ENCODE measurements around the gene CCDC14. TPM values are rescaled to one million over a fixed set of nuclear protein-coding genes. Genes with fewer than 3 reads are reported as not detected.

CCDC14 gene
- total and polyA plus RNA-seq, 2 of the 4 experiments (the other 2 are of a cell fraction): 82.1 to 109 TPM

DNA sequence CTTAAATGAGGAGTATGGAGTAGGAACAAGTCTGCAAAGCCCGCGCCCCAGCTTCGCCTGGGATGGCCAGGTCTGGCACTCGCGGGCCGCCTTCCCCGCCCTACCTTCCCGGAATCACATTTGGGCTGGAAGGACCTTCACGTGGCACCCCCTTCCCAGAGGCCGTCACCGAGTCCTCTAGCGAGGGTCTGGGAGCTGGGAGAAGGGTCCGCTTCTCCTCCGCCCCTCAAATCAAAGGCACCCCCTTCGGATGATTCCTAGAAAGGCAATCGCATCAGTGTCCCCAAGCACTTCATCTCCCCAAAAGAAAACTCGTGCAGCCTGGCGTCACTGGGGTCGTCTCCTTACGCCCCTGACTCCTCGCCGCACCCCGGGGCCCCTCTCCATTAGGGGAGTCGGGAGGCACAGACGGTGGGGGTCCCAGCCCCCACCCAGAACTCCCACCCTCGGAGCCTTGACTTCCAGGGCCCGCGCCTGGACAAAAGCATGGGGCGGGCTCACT is 77.3 kb downstream of the CCDC14 start:
- CTCF ChIA-PET: no interaction called here

More for the DNA sequence above, 77.3 kb downstream of the CCDC14 start:
- H3K4me3 ChIP-seq (ENCODE audit: insufficient read depth, low read depth, low read length): peak overlapping the region; percentile 63
- H3K9ac ChIP-seq (ENCODE audit: low read depth, low read length): peak overlapping the region; percentile 90
- no TSS peak for BruUV-seq (replicated peaks)
- ATAC-seq (ENCODE audit: low read depth) (peak; percentile 8), DNase-seq (no peak)
- H2AK5ac ChIP-seq (ENCODE audit: low read depth, low read length): peak overlapping the region; percentile 84
- peak overlapping the region; percentile 86 for H3K4me2 ChIP-seq (ENCODE audit: low read depth, low read length)
- peaks cover 34 to 51% of the 10 kb centered on the region in 2 experiments for H3K79me1 ChIP-seq (ENCODE audit: low read depth in 1 of 2, low read length in 2 of 2)
- peak overlapping the region; percentile 50 for H3K27ac ChIP-seq (ENCODE audit: insufficient read depth, low read length)
- no peaks in the 10 kb centered on the region for H3K27me3 ChIP-seq (ENCODE audit: control insufficient read depth, insufficient read depth, low read length)
- POLR2A ChIA-PET (ENCODE audit: unreplicated experiment): interaction anchor here (0.6 to 1.5 kb wide), 2 partner anchors 15 to 143 kb away, joined by 6 read pairs; no protein-coding TSS in a partner anchor
- peak overlapping the region; percentile 31 for H2BK5ac ChIP-seq (ENCODE audit: low read depth, low read length, poor library complexity, severe bottlenecking)
- H3K18ac ChIP-seq (ENCODE audit: low read depth, low read length): peak overlapping the region; percentile 44
- H2AK9ac ChIP-seq (replicated peaks; ENCODE audit: low read depth, low read length, poor library complexity): peak overlapping the region; percentile 26
- H3K14ac ChIP-seq (replicated peaks; ENCODE audit: low read depth, low read length): peak overlapping the region; percentile 97
- H2BK20ac ChIP-seq (ENCODE audit: low read depth, low read length): peak overlapping the region; percentile 10; the same call in 1 of the 2 replicates
- peak overlapping the region; percentile 29; the same call in 1 of the 3 replicates for H2BK15ac ChIP-seq (ENCODE audit: low read depth, low read length)
- intact Hi-C loops (cut with micrococcal nuclease): loop anchor here (5.0 kb wide), 3 partner anchors 101 to 156 kb away; no protein-coding TSS in a partner anchor
- no peaks in the 10 kb centered on the region for H3K9me3 ChIP-seq (ENCODE audit: control insufficient read depth, insufficient read depth, low read length)
- 2% methylated on average over 9 of the region's 29 CpGs; no CpG with 5 or more reads in 1 of the 2 experiments for WGBS, 2 experiments (ENCODE audit: extremely low coverage in 2 of 2, insufficient read length in 1 of 2)
- H3K36me3 ChIP-seq (ENCODE audit: control insufficient read depth, insufficient read depth, low read length): peaks cover 17% of the 10 kb centered on the region
- peaks cover 15% of the 10 kb centered on the region for H3K4me1 ChIP-seq (ENCODE audit: control insufficient read depth, insufficient read depth, low read length)
- H2AFZ ChIP-seq (replicated peaks; ENCODE audit: low read length, poor library complexity): peak overlapping the region; percentile 62
- peak overlapping the region; percentile 80 for H3K4ac ChIP-seq (ENCODE audit: low read depth, low read length)
- TF ChIP-seq MAZ (IDR thresholded peaks at IDR 0.05; ENCODE audit: borderline replicate concordance, low read depth, low read length): 0 out of 2 replicates have a peak, but pooled peaks have one; percentile 7
- TF ChIP-seq, protein P1, sequence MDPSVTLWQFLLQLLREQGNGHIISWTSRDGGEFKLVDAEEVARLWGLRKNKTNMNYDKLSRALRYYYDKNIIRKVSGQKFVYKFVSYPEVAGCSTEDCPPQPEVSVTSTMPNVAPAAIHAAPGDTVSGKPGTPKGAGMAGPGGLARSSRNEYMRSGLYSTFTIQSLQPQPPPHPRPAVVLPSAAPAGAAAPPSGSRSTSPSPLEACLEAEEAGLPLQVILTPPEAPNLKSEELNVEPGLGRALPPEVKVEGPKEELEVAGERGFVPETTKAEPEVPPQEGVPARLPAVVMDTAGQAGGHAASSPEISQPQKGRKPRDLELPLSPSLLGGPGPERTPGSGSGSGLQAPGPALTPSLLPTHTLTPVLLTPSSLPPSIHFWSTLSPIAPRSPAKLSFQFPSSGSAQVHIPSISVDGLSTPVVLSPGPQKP (IDR thresholded peaks at IDR 0.05; ENCODE audit: borderline replicate concordance, low read depth, low read length): no peak
- H4K8ac ChIP-seq (ENCODE audit: low read depth in 2 of 2, low read length in 2 of 2): peak overlapping the region; percentile 48 to 80
- H4K5ac ChIP-seq (ENCODE audit: low read depth, low read length): peak overlapping the region; percentile 20; the same call in 1 of the 2 replicates
- H3K9me1 ChIP-seq (ENCODE audit: insufficient read depth, low read length): peaks cover 25% of the 10 kb centered on the region
- H4K20me1 ChIP-seq (ENCODE audit: insufficient read depth, low read length): peaks cover 23% of the 10 kb centered on the region
- H2BK120ac ChIP-seq (ENCODE audit: low read depth, low read length): peak overlapping the region; percentile 58
- dilution Hi-C loops (cut with HindIII; ENCODE audit: low sequenced_read_pairs, unreplicated experiment): no loop called here
- peak overlapping the region; percentile 78 for H3K56ac ChIP-seq (ENCODE audit: extremely low read depth, insufficient read depth, low read length)
- in situ Hi-C loops (cut with MboI; ENCODE audit: low sequenced_read_pairs): no loop called here
- peak overlapping the region; percentile 91 for H4K91ac ChIP-seq (ENCODE audit: insufficient read depth, low read depth, low read length)
- peak overlapping the region; percentile 93 for H3K23ac ChIP-seq (ENCODE audit: low read depth, low read length)
